Pancreas (tissue), 10 donors: Measurements from ENCODE around the gene SLC39A2. TPM values are rescaled to one million over a fixed set of nuclear protein-coding genes. Genes with fewer than 3 reads are reported as not detected.
"Not testable (repeated sequence)": the region's sequence is repeated elsewhere in the genome, so short reads cannot be mapped to it uniquely, and the experiment has no call there.

ENCODE experiments used
- ATAC-seq, 4 donors: fragments of 200-7000 bp; cut with Tn5 transposase; one replicate each; pipeline versions ENCODE4 v1.8.0 to v1.9.1; 2020; ENCODE audit warnings: mild to moderate bottlenecking in 4 of 4, moderate library complexity in 4 of 4
- DNase-seq, 6 donors: peaks; one replicate each; pipeline ENCODE4 v3.0.0-alpha.2; 2020
- FAIRE-seq: peaks from 2 replicates; lab custom pipeline; 2012; peaks lifted over from hg19 to GRCh38; lab: Jason Lieb, UNC
- H3K27ac ChIP-seq, 4 donors: fragments of 200-600 bp; sonication (generic); 1 replicate in 3 of 4; 2 replicates in 1 of 4; pipeline versions ENCODE4 v1.5.0 to v1.8.0; 2020
- H3K27me3 ChIP-seq, 4 donors: fragments of 200-600 bp; one replicate each; pipeline ENCODE4 v1.8.0; 2021
- H3K36me3 ChIP-seq, 3 donors: fragments of 200-600 bp; sonication (generic) in 1 of 3; one replicate each; pipeline versions ENCODE4 v1.5.0 to v1.8.0; 2020 to 2021
- H3K4me1 ChIP-seq, 3 donors: fragments of 200-600 bp; one replicate each; pipeline ENCODE4 v1.8.0; 2021
- H3K4me3 ChIP-seq, 4 donors: fragments of 200-600 bp; sonication (generic) in 2 of 4; one replicate each; pipeline versions ENCODE4 v1.5.0 to v1.8.0; 2020 to 2021
- H3K9me3 ChIP-seq, 4 donors: fragments of 200-600 bp; one replicate each; pipeline ENCODE4 v1.8.0; 2021
- WGBS, 2 donors: extraction: QIAGEN DNeasy Blood & Tissue Kit; methylation state at CpG; one replicate each; pipeline ENCODE4 v1.1.7; 2013; 5-methylcytosine and 5-hydroxymethylcytosine counted together
- intact Hi-C, 3 donors: fragments of 100-400 bp; cut with DNase I; formaldehyde crosslinking; loops; one replicate each; pipeline versions ENCODE4 v1.11.1 to v1.14.2; 2022
- polyA plus RNA-seq, 2 donors: library from polyadenylated mRNA; stranded (reverse); fragments of 200-250 nt; gene quantifications; one replicate each; pipeline ENCODE4 v1.2.3, GENCODE V29; 2013
- total RNA-seq, 6 donors: library from RNA; stranded (reverse); fragmentation: NEBNext Ultra II Directional in 4 of 6; extraction: Animal tissue kit (Norgen Biotek cat#: 25700) in 4 of 6; gene quantifications; one replicate each; pipeline versions ENCODE4 v1.2.1 to v1.2.4, GENCODE V29; 2021 to 2023
- TF ChIP-seq, protein P1 (sequence below), 4 donors: fragments of 200-600 bp; sonication (generic) in 3 of 4; IDR thresholded peaks; one replicate each; pipeline versions ENCODE4 v1.5.0 to v1.8.0; 2021; ENCODE audit warnings: antibody characterized with exemption in 4 of 4
- donor health status: healthy with polysubstance abuse.
- donor health status: DM: no; HTN: no; CAD: no; lungs with moderate emphysema.
- donor health status: DM: no; HTN: no; CAD: no.
- donor health status: control.
- donor health status: control.
- donor health status: Bipolar disorder and iron deficiency.
- donor health status: DM: yes; HTN: yes; CAD: no.
- donor health status: DM: no; HTN: no; CAD: no.
- donor health status: DM: no; HTN: no; CAD: no.
- donor health status: DM: yes; HTN: yes; CAD: no.

Gene SLC39A2
- total and polyA plus RNA-seq, 8 donors, result 0.09 TPM; not detected in 7

DNA sequence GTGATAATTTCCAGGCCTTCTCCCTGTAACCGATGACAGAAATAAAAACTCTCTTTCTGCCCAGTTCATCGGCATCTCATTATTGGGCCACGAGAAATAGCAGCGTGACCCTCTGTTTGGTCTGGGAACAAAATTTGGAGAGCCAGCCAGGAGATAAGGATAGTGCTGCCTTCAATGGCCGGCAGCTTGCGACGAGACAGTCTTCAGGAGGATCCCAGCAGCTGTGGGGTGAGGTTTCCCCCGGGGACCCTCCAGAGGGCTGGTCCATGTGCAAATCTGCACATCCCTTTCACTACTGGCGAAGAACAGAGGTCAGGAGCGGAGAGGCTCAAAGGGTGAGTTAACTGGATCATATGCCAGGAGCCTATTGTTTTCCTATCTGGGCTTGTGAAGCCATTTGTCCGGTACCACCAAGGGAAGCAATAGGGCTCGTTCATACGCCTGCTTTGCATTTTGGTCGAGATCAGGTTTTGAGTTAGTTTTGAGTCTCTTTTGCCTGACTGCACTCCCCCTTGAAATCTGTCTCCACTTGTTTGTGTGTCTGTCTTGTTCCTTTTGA is 4.8 kb downstream of the SLC39A2 start:
- H3K27ac ChIP-seq, result no peak overlapping the region
- ATAC-seq, result no peak
- no peaks in the 10 kb centered on the region for H3K9me3 ChIP-seq
- no peak for DNase-seq
- no peaks in the 10 kb centered on the region for H3K36me3 ChIP-seq
- no peak overlapping the region for H3K4me3 ChIP-seq
- no peak for FAIRE-seq
- TF ChIP-seq, protein P1, sequence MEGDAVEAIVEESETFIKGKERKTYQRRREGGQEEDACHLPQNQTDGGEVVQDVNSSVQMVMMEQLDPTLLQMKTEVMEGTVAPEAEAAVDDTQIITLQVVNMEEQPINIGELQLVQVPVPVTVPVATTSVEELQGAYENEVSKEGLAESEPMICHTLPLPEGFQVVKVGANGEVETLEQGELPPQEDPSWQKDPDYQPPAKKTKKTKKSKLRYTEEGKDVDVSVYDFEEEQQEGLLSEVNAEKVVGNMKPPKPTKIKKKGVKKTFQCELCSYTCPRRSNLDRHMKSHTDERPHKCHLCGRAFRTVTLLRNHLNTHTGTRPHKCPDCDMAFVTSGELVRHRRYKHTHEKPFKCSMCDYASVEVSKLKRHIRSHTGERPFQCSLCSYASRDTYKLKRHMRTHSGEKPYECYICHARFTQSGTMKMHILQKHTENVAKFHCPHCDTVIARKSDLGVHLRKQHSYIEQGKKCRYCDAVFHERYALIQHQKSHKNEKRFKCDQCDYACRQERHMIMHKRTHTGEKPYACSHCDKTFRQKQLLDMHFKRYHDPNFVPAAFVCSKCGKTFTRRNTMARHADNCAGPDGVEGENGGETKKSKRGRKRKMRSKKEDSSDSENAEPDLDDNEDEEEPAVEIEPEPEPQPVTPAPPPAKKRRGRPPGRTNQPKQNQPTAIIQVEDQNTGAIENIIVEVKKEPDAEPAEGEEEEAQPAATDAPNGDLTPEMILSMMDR (IDR thresholded peaks at IDR 0.05), result no peak
- intact Hi-C loops, result no loop called here
- H3K4me1 ChIP-seq, result no peaks in the 10 kb centered on the region
- 80 to 82% methylated on average over 14 of the region's 14 CpGs for WGBS, 2 donors
- H3K27me3 ChIP-seq, result no peaks in the 10 kb centered on the region

DNA sequence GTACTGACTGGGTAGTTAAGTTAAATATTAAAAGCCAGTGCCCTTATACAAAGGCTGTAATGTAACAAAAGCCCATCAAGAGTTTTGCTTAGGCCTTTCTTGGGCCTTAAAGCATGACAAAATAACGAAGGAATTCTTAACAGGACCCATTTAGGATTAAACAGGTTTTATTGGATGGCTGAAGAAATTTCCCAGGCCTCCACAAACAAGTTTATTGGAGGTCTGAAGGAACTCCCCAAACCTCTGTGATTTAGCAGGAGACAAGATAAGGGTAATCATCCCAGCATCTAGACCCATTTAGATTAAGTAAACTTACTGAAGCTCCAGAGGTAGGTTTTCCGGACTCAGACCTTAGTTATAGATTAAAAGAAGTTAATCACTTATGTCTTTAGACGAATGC is 10.6 kb downstream of the SLC39A2 start:
- DNase-seq, intact Hi-C loops: not testable (repeated sequence)
- WGBS, 2 donors, result 65 to 67% methylated on average over 3 of the region's 3 CpGs

DNA sequence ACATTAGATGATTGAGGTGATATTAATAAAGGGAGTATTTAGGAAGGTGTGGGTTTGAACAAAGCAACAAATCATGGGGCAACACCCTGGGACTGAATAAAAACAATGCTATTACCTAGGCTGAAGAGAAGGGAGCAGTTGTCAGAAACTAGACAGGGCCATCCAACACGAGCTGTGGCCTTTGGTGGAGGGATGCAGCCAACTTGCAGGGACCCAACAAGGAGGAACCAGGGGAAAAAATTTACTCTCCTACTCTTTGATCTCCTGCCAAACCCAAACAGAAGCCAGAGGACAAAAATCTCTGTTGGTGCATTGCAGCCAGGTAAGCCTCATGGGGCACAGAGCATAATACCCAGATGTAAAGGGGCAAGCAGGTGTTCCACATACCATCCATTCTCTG is 12.0 kb downstream of the SLC39A2 start:
- FAIRE-seq (no peak), DNase-seq (no peak), ATAC-seq (no peak)
- TF ChIP-seq, protein P1 (IDR thresholded peaks at IDR 0.05), result no peak
- Histone ChIP-seq H3K9me3 (no peaks in the 10 kb centered on the region), H3K27ac (no peak overlapping the region), H3K36me3 (no peaks in the 10 kb centered on the region), H3K4me3 (no peak overlapping the region), H3K27me3 (no peaks in the 10 kb centered on the region), H3K4me1 (no peaks in the 10 kb centered on the region)
- 63 to 70% methylated on average over 1 of the region's 1 CpG for WGBS, 2 donors
- intact Hi-C loops, result no loop called here

More for the DNA sequence above, 10.6 kb downstream of the SLC39A2 start:
- not testable (repeated sequence) for FAIRE-seq, H3K27me3 ChIP-seq, H3K27ac ChIP-seq, H3K36me3 ChIP-seq, H3K4me1 ChIP-seq, ATAC-seq, H3K4me3 ChIP-seq, H3K9me3 ChIP-seq

DNA sequence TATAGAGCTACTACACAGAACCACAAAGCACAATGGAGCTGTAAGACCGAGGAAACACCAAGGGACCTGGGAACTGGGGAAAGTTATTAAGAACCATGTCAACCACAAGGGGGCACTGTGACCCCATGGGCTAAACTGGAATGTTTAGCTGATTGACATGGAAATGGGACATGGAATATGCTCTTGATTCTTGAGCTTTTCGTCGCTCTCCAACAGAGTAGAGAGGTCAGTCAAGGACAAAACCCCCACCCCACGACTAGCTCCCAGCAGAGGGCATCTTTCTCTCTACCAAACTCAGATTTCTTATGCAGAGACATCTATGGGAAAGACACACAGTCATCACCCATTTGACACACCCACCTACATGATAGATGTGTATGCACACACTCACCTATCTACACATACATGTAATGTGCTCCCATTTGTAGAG is 15.7 kb downstream of the SLC39A2 start:
- Histone ChIP-seq H3K9me3 (no peaks in the 10 kb centered on the region), H3K27ac (no peak overlapping the region), H3K4me1 (no peaks in the 10 kb centered on the region), H3K27me3 (no peaks in the 10 kb centered on the region), H3K36me3 (peaks cover 0 to 16% (median 0%) of the 10 kb centered on the region in 3 donors), H3K4me3 (no peak overlapping the region)
- WGBS, 2 donors, result 0 to 2% methylated on average over 4 of the region's 4 CpGs
- intact Hi-C loops, result loop anchor here in 1 of 3 donors (5.0 kb wide), 1 partner anchor 78 kb away; no protein-coding TSS in a partner anchor
- peak; percentile 73 for FAIRE-seq
- peak; percentile 84 to 98 (median 94) for ATAC-seq
- TF ChIP-seq, protein P1 (IDR thresholded peaks at IDR 0.05), result peak; percentile 89 to 94 (median 90)
- DNase-seq, result peak; percentile 72 to 90 (median 79)

DNA sequence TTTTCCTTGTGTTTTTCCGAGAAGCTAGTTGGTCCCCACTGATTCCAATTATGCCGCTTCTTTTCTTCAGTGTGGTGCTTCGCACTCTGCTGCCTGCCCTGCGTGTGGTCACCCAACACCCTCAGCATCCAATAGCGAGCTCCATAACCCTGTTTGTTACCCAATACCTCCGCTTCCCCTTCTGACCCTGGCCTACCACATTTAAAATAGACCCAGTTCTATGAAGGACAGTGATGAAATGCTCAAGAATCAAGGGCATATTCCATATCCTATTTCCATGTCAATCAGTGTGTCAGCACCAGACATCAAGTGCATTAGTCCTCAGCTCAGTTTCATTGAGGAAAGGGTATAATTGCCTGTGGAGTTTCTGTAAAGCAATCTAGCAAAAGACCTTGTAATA is 16.2 kb downstream of the SLC39A2 start:
- no peak overlapping the region for H3K27ac ChIP-seq
- TF ChIP-seq, protein P1 (IDR thresholded peaks at IDR 0.05), result no peak
- no peaks in the 10 kb centered on the region for H3K9me3 ChIP-seq
- ATAC-seq (peak in 3 of 4 donors; percentile 13 to 40 (median 28)), FAIRE-seq (no peak), DNase-seq (no peak)
- peaks cover 0 to 16% (median 0%) of the 10 kb centered on the region in 3 donors for H3K36me3 ChIP-seq
- intact Hi-C loops, result loop anchor here in 1 of 3 donors (5.0 kb wide), 1 partner anchor 77 kb away; no protein-coding TSS in a partner anchor
- H3K4me3 ChIP-seq, result no peak overlapping the region
- H3K4me1 ChIP-seq, result no peaks in the 10 kb centered on the region
- no peaks in the 10 kb centered on the region for H3K27me3 ChIP-seq
- whole genome bisulfite sequencing, 2 donors, result 65 to 73% methylated on average over 6 of the region's 6 CpGs
